ENCODE measurements around the gene MAB21L2. TPM values are rescaled to one million over a fixed set of nuclear protein-coding genes. Genes with fewer than 3 reads are reported as not detected.

MAB21L2 gene
- total RNA-seq, 1 experiment from 2014 or later, result not detected

GRCh38 chr4:150546286-150546685 is 35.7 kb upstream of the MAB21L2 start:
- peaks cover 18 to 24% of the 10 kb centered on the region in 2 experiments for H3K4me1 Mint-ChIP-seq
- Histone ChIP-seq H3K79me1 (ENCODE audit: insufficient read depth, low read depth, low read length, poor library complexity, severe bottlenecking) (no peaks in the 10 kb centered on the region), H3K56ac (ENCODE audit: insufficient read length, low read depth, low read length) (no peak overlapping the region), H3K4me1 (ENCODE audit: insufficient read depth, low read length) (no peaks in the 10 kb centered on the region), H2BK12ac (ENCODE audit: insufficient read length, low read depth, low read length) (no peak overlapping the region), H4K8ac (replicated peaks; ENCODE audit: insufficient read length, low read depth, low read length) (no peak overlapping the region), H3K9me3 (ENCODE audit: control insufficient read depth, low read depth, low read length) (no peaks in the 10 kb centered on the region), H3K14ac (ENCODE audit: insufficient read depth, low read length) (no peak overlapping the region), H2AK5ac (ENCODE audit: insufficient read length, low read length) (no peak overlapping the region), H2BK120ac (ENCODE audit: low read depth, low read length, poor library complexity, severe bottlenecking) (no peak overlapping the region), H2AFZ (ENCODE audit: low read length) (no peak overlapping the region), H2BK15ac (ENCODE audit: low read depth, low read length) (no peak overlapping the region), H3K4me2 (ENCODE audit: insufficient read depth, insufficient read length, low read length) (no peak overlapping the region), H2BK5ac (ENCODE audit: insufficient read length, low read length) (no peak overlapping the region), H3T11ph (ENCODE audit: low read length) (no peak overlapping the region), H3K4ac (ENCODE audit: low read depth, low read length) (no peak overlapping the region), H3K23ac (ENCODE audit: insufficient read length, low read depth, low read length) (no peak overlapping the region), H3K79me2 (ENCODE audit: insufficient read depth, low read length) (no peaks in the 10 kb centered on the region), H3K23me2 (ENCODE audit: insufficient read length, low read depth, low read length, poor library complexity, severe bottlenecking) (no peaks in the 10 kb centered on the region), H3K27me3 (ENCODE audit: insufficient read depth, low read length) (no peaks in the 10 kb centered on the region), H3K18ac (ENCODE audit: insufficient read length, low read depth, low read length) (no peak overlapping the region), H4K91ac (ENCODE audit: insufficient read length, low read depth, low read length) (no peak overlapping the region), H2BK20ac (ENCODE audit: low read depth, low read length, poor library complexity, severe bottlenecking) (no peak overlapping the region), H4K20me1 (ENCODE audit: control insufficient read depth, insufficient read depth, insufficient read length) (no peaks in the 10 kb centered on the region), H3K27ac (ENCODE audit: insufficient read length, low read depth, low read length) (no peak overlapping the region), H3K9ac (ENCODE audit: extremely low read depth, insufficient read length, low read length) (no peak overlapping the region), H4K5ac (ENCODE audit: insufficient read length, low read depth, low read length) (no peak overlapping the region)
- no peak overlapping the region; a peak in 1 of 7 replicates for H3K27ac Mint-ChIP-seq
- no peak overlapping the region for H3K4me3 Mint-ChIP-seq
- no peak for TF ChIP-seq CTCF (conservative IDR thresholded peaks at IDR 0.05)
- WGBS (ENCODE audit: extremely low coverage, insufficient read length, low lambda C conversion rate), result no CpG with 5 or more reads among the region's 2 CpGs
- no peaks in the 10 kb centered on the region for H3K36me3 Mint-ChIP-seq (ENCODE audit: insufficient read depth in 1 of 3, low read depth in 3 of 3)
- H3K27me3 Mint-ChIP-seq (ENCODE audit: low read depth), result no peaks in the 10 kb centered on the region
- no peak for DNase-seq
- no peaks in the 10 kb centered on the region for H3K9me3 Mint-ChIP-seq

Data from H9 (cell line).